Mucosa of descending colon (tissue), 3 donors: ENCODE results near the gene SIK2. TPM values are rescaled to one million over a fixed set of nuclear protein-coding genes. Genes with fewer than 3 reads are reported as not detected.
"Not testable (repeated sequence)": the region's sequence is repeated elsewhere in the genome, so short reads cannot be mapped to it uniquely, and the experiment has no call there.

Source experiments
- ATAC-seq: fragments of 200-7000 bp; cut with Tn5 transposase; one replicate; pipeline ENCODE4 v1.9.1; 2020; ENCODE audit warnings: mild to moderate bottlenecking, moderate library complexity
- DNase-seq, 3 donors: peaks; one replicate each; pipeline ENCODE4 v3.0.0-alpha.2; 2020
- H3K36me3 ChIP-seq: fragments of 200-600 bp; one replicate; pipeline ENCODE4 v1.8.0; 2021; ENCODE audit warnings: low read depth, mild to moderate bottlenecking
- H3K4me1 ChIP-seq: fragments of 200-600 bp; one replicate; pipeline ENCODE4 v1.8.0; 2021; ENCODE audit warnings: low read depth, mild to moderate bottlenecking
- H3K4me3 ChIP-seq: fragments of 200-600 bp; one replicate; pipeline ENCODE4 v1.8.0; 2021; ENCODE audit warnings: mild to moderate bottlenecking
- H3K9me3 ChIP-seq: fragments of 200-600 bp; one replicate; pipeline ENCODE4 v1.8.0; 2021; ENCODE audit warnings: mild to moderate bottlenecking
- CTCF ChIP-seq: fragments of 200-600 bp; IDR thresholded peaks from one replicate; pipeline ENCODE4 v1.8.0; 2022; ENCODE audit warnings: antibody characterized with exemption, mild to moderate bottlenecking
- intact Hi-C, 2 donors: fragments of 100-400 bp; cut with DNase I in 1 of 2; cut with micrococcal nuclease in 1 of 2; formaldehyde crosslinking; loops; one replicate each; pipeline versions ENCODE4 v1.11.0 to v1.11.1; 2022; cut with DNase I, micrococcal nuclease
- total RNA-seq, 3 donors: library from RNA; stranded (reverse); fragmentation: NEBNext Ultra II Directional in 2 of 3; extraction: Animal tissue kit (Norgen Biotek cat#: 25700) in 2 of 3; gene quantifications; one replicate each; pipeline versions ENCODE4 v1.2.1 to v1.2.4, GENCODE V29; 2021 to 2023
- donor health status: DM: no; HTN: no; CAD: no; lungs with moderate emphysema.
- donor health status: DM: no; HTN: no; CAD: no.
- donor health status: DM: no; HTN: yes; CAD: no.

SIK2 gene
- total RNA-seq, 3 donors from 2014 or later: 22.0 to 23.0 (median 22.7) TPM

GRCh38 chr11:111707691-111708067, 105.4 kb downstream of the SIK2 start:
- H3K36me3 ChIP-seq: no peaks in the 10 kb centered on the region
- no peak overlapping the region for H3K4me3 ChIP-seq
- DNase-seq: no peak
- intact Hi-C loops: no loop called here
- H3K4me1 ChIP-seq: peaks cover 6% of the 10 kb centered on the region
- no peaks in the 10 kb centered on the region for H3K9me3 ChIP-seq
- no peak for ATAC-seq
- no peak for TF ChIP-seq CTCF

- intact Hi-C loops: no loop called here
- Histone ChIP-seq H3K36me3 (no peaks in the 10 kb centered on the region), H3K9me3 (no peaks in the 10 kb centered on the region), H3K4me3 (no peak overlapping the region), H3K4me1 (peaks cover 13% of the 10 kb centered on the region)
- no peak for DNase-seq
- no peak for ATAC-seq
- TF ChIP-seq CTCF: no peak
Measured at GRCh38 chr11:111714522-111714921, 112.3 kb downstream of the SIK2 start.

GRCh38 chr11:111715142-111715816, 113.0 kb downstream of the SIK2 start:
- no peaks in the 10 kb centered on the region for H3K36me3 ChIP-seq

GRCh38 chr11:111717660-111718059, 115.4 kb downstream of the SIK2 start:
- H3K4me3 ChIP-seq, ATAC-seq, DNase-seq, intact Hi-C loops, H3K9me3 ChIP-seq, H3K36me3 ChIP-seq: not testable (repeated sequence)
- peaks cover 13% of the 10 kb centered on the region for H3K4me1 ChIP-seq

More at GRCh38 chr11:111715142-111715816, 113.0 kb downstream of the SIK2 start:
- no peak for TF ChIP-seq CTCF
- H3K9me3 ChIP-seq: no peaks in the 10 kb centered on the region
- intact Hi-C loops: no loop called here
- DNase-seq (no peak), ATAC-seq (no peak)
- no peak overlapping the region for H3K4me3 ChIP-seq
- H3K4me1 ChIP-seq: peaks cover 13% of the 10 kb centered on the region

- peaks cover 13% of the 10 kb centered on the region for H3K4me1 ChIP-seq
- DNase-seq (peak in 1 of 3 donors; percentile 64), ATAC-seq (peak; percentile 95)
- no peak for TF ChIP-seq CTCF
- H3K9me3 ChIP-seq: no peaks in the 10 kb centered on the region
- H3K4me3 ChIP-seq: no peak overlapping the region
- peaks cover 4% of the 10 kb centered on the region for H3K36me3 ChIP-seq
- intact Hi-C loops: no loop called here
Measured at GRCh38 chr11:111718436-111718835, 116.2 kb downstream of the SIK2 start.

- no peak for TF ChIP-seq CTCF
- intact Hi-C loops: no loop called here
- DNase-seq: no peak
- peaks cover 4% of the 10 kb centered on the region for H3K36me3 ChIP-seq
- H3K9me3 ChIP-seq: no peaks in the 10 kb centered on the region
- peaks cover 13% of the 10 kb centered on the region for H3K4me1 ChIP-seq
- ATAC-seq: no peak
- H3K4me3 ChIP-seq: no peak overlapping the region
Measured at GRCh38 chr11:111718859-111719258, 116.6 kb downstream of the SIK2 start.
